H1 (cell line): ENCODE data around the gene LRCH1. TPM values are rescaled to one million over a fixed set of nuclear protein-coding genes. Genes with fewer than 3 reads are reported as not detected.

Experiments
- CTCF ChIA-PET: fragments of 300-600 bp; sonication (Branson Sonifier 250); formaldehyde crosslinking; loops from one replicate; lab custom pipeline; 2021; ENCODE audit not compliant: partially characterized antibody; lab: Charles Lee
- POLR2A ChIA-PET: fragments of 300-600 bp; sonication (Branson Sonifier 250); formaldehyde crosslinking; loops from one replicate; lab custom pipeline; 2021; ENCODE audit warnings: inconsistent platforms; ENCODE audit not compliant: partially characterized antibody; lab: Charles Lee
- DNase-seq, 2 experiments: peaks; one replicate each; pipeline versions ENCODE4 v3.0.0 to v3.0.0-alpha.2; 2010 to 2022; ENCODE audit warnings: low spot score in 2 of 2, low read depth in 1 of 2, mixed read lengths in 1 of 2
- FAIRE-seq: peaks from 2 replicates; lab custom pipeline; 2011; peaks lifted over from hg19 to GRCh38; lab: Jason Lieb, UNC
- H2AFZ ChIP-seq: 2 replicates; pipeline ENCODE4 v1.8.1; 2012; ENCODE audit warnings: low read length, inconsistent platforms
- H2AK5ac ChIP-seq: 2 replicates; pipeline ENCODE4 v1.6.1; 2013; ENCODE audit warnings: low read depth, low read length
- H2BK120ac ChIP-seq: replicated peaks from 2 replicates; pipeline ENCODE3; 2013; ENCODE audit warnings: low read depth, low read length, inconsistent platforms
- H2BK12ac ChIP-seq: 2 replicates; pipeline ENCODE4 v1.6.1; 2013; ENCODE audit warnings: low read depth, low read length
- H2BK15ac ChIP-seq: 2 replicates; pipeline ENCODE4 v1.6.1; 2013; ENCODE audit warnings: low read length
- H2BK20ac ChIP-seq: 2 replicates; pipeline ENCODE4 v1.6.1; 2013; ENCODE audit warnings: low read length
- H2BK5ac ChIP-seq: 2 replicates; pipeline ENCODE4 v1.6.1; 2013; ENCODE audit warnings: low read depth, low read length
- H3K14ac ChIP-seq: 2 replicates; pipeline ENCODE4 v1.6.1; 2013; ENCODE audit warnings: inconsistent platforms; ENCODE audit not compliant: insufficient read length
- H3K18ac ChIP-seq: 2 replicates; pipeline ENCODE4 v1.6.1; 2013; ENCODE audit warnings: low read length; ENCODE audit errors: extremely low read depth
- H3K23ac ChIP-seq: 2 replicates; pipeline ENCODE4 v1.6.1; 2013; ENCODE audit warnings: inconsistent platforms; ENCODE audit not compliant: insufficient read length
- H3K23me2 ChIP-seq: 2 replicates; pipeline ENCODE4 v1.6.1; 2013; ENCODE audit warnings: low read depth, low read length
- H3K27ac ChIP-seq: 2 replicates; pipeline ENCODE4 v1.6.1; 2011; ENCODE audit warnings: low read depth, low read length, inconsistent platforms
- H3K27me3 ChIP-seq, 4 experiments: replicated peaks in 1 of 4; 1 replicate in 1 of 4; 2 replicates in 3 of 4; pipeline versions ENCODE4 v1.6.1 to v1.8.1; 2011 to 2013; ENCODE audit warnings: low read length in 3 of 4, mild to moderate bottlenecking in 3 of 4, inconsistent platforms in 2 of 4, mixed read lengths in 2 of 4, moderate library complexity in 1 of 4; ENCODE audit not compliant: control insufficient read depth in 3 of 4, insufficient read depth in 3 of 4; ENCODE audit errors: extremely low read depth in 1 of 4
- H3K36me3 ChIP-seq, 4 experiments: 2 replicates each; pipeline versions ENCODE4 v1.6.1 to v1.8.1; 2011 to 2013; ENCODE audit warnings: mild to moderate bottlenecking in 4 of 4, low read length in 3 of 4, moderate library complexity in 2 of 4, control low read depth in 1 of 4, inconsistent platforms in 1 of 4; ENCODE audit not compliant: insufficient read depth in 4 of 4, control insufficient read depth in 2 of 4
- H3K4ac ChIP-seq: replicated peaks from 2 replicates; pipeline ENCODE3; 2013; ENCODE audit warnings: low read length, low read depth, mixed read lengths, inconsistent platforms; ENCODE audit not compliant: insufficient read length
- H3K4me1 ChIP-seq, 4 experiments: replicated peaks in 1 of 4; 1 replicate in 1 of 4; 2 replicates in 3 of 4; pipeline versions ENCODE4 v1.6.1 to v1.8.1; 2011 to 2013; ENCODE audit warnings: low read length in 3 of 4, inconsistent platforms in 2 of 4, mixed read lengths in 1 of 4; ENCODE audit not compliant: insufficient read depth in 4 of 4, control insufficient read depth in 3 of 4
- H3K4me2 ChIP-seq, 2 experiments: 2 replicates each; pipeline versions ENCODE4 v1.6.1 to v1.8.1; 2011 to 2013; ENCODE audit warnings: low read depth in 2 of 2, low read length in 2 of 2, control low read depth in 1 of 2, inconsistent platforms in 1 of 2, mild to moderate bottlenecking in 1 of 2; ENCODE audit not compliant: insufficient read depth in 1 of 2
- H3K4me3 ChIP-seq, 4 experiments: fragments of 200-600, 300-600 bp in 1 of 4; sonication (generic), shearing (Covaris generic), sonication (Bioruptor Twin) in 1 of 4; 2 replicates each; pipeline versions ENCODE4 v1.5.1 to v1.8.1; 2011 to 2016; ENCODE audit warnings: low read length in 4 of 4, low read depth in 3 of 4, control low read depth in 2 of 4, inconsistent platforms in 2 of 4, mild to moderate bottlenecking in 2 of 4, mixed read lengths in 1 of 4, moderate library complexity in 1 of 4; ENCODE audit not compliant: insufficient read depth in 2 of 4; ENCODE audit errors: extremely low read depth in 1 of 4
- H3K56ac ChIP-seq: replicated peaks from 2 replicates; pipeline ENCODE3; 2013; ENCODE audit warnings: low read depth, mild to moderate bottlenecking, mixed read lengths, low read length, inconsistent platforms; ENCODE audit not compliant: insufficient read length
- H3K79me1 ChIP-seq: 2 replicates; pipeline ENCODE4 v1.6.1; 2013; ENCODE audit warnings: low read depth, low read length, control low read depth
- H3K79me2 ChIP-seq, 2 experiments: 2 replicates each; pipeline versions ENCODE4 v1.6.1 to v1.8.1; 2012 to 2013; ENCODE audit warnings: low read length in 2 of 2, mild to moderate bottlenecking in 2 of 2, inconsistent platforms in 1 of 2; ENCODE audit not compliant: insufficient read depth in 2 of 2, control insufficient read depth in 1 of 2
- H3K9ac ChIP-seq, 4 experiments: replicated peaks in 1 of 4; 1 replicate in 1 of 4; 2 replicates in 3 of 4; pipeline versions ENCODE4 v1.6.1 to v1.8.1; 2011 to 2013; ENCODE audit warnings: low read depth in 3 of 4, low read length in 3 of 4, control low read depth in 2 of 4, mild to moderate bottlenecking in 2 of 4, moderate library complexity in 2 of 4, inconsistent platforms in 1 of 4; ENCODE audit errors: extremely low read depth in 1 of 4
- H3K9me3 ChIP-seq, 2 experiments: 2 replicates each; pipeline versions ENCODE4 v1.6.1 to v1.8.1; 2012 to 2013; ENCODE audit warnings: mild to moderate bottlenecking in 2 of 2, moderate library complexity in 2 of 2, control low read depth in 1 of 2, inconsistent platforms in 1 of 2, low read depth in 1 of 2, low read length in 1 of 2, mixed read lengths in 1 of 2; ENCODE audit not compliant: insufficient read depth in 2 of 2
- H4K20me1 ChIP-seq, 2 experiments: replicated peaks in 1 of 2; 2 replicates each; pipeline versions ENCODE3 to v1.8.1; 2011 to 2013; ENCODE audit warnings: inconsistent platforms in 2 of 2, low read length in 2 of 2, mild to moderate bottlenecking in 1 of 2; ENCODE audit not compliant: insufficient read depth in 2 of 2, control insufficient read depth in 1 of 2
- H4K5ac ChIP-seq: 2 replicates; pipeline ENCODE4 v1.6.1; 2013; ENCODE audit warnings: low read length, low read depth, mixed read lengths, inconsistent platforms; ENCODE audit not compliant: insufficient read length
- H4K8ac ChIP-seq: 2 replicates; pipeline ENCODE4 v1.8.0; 2013; ENCODE audit warnings: mild to moderate bottlenecking, moderate library complexity, low read length, inconsistent platforms; ENCODE audit not compliant: insufficient read depth; ENCODE audit errors: extremely low read depth
- H4K91ac ChIP-seq: replicated peaks from 2 replicates; pipeline ENCODE3; 2013; ENCODE audit warnings: low read length, mixed read lengths, inconsistent platforms; ENCODE audit not compliant: insufficient read length
- POLR2AphosphoS5 ChIP-seq: IDR thresholded peaks from 2 replicates; pipeline ENCODE4 v1.6.1; 2011; ENCODE audit warnings: low read depth, low read length
- SIN3A ChIP-seq, 2 experiments: IDR thresholded peaks in 1 of 2; conservative IDR thresholded peaks in 1 of 2; 2 replicates each; pipeline ENCODE4 v1.6.1; 2011 to 2012; ENCODE audit warnings: low read length in 2 of 2, improper control_type of control experiment in 1 of 2, low read depth in 1 of 2, mild to moderate bottlenecking in 1 of 2
- TAF1 ChIP-seq: IDR thresholded peaks from 2 replicates; pipeline ENCODE4 v1.6.1; 2011; ENCODE audit warnings: mild to moderate bottlenecking, low read depth, low read length
- WGBS, 2 experiments: shearing (Covaris generic) in 1 of 2; methylation state at CpG; one replicate each; pipeline versions ENCODE4 v1.1.6 to v1.1.7; 2013 to 2015; ENCODE audit warnings: low lambda C conversion rate in 2 of 2, mixed read lengths in 2 of 2, inconsistent platforms in 1 of 2, low coverage in 1 of 2, missing lambda C conversion rate in 1 of 2; ENCODE audit not compliant: insufficient replicate concordance in 2 of 2, insufficient coverage in 1 of 2, insufficient read length in 1 of 2; ENCODE audit errors: extremely low coverage in 1 of 2, missing lambda C conversion rate in 1 of 2; 5-methylcytosine and 5-hydroxymethylcytosine counted together
- polyA plus RNA-seq, 7 experiments: library from polyadenylated mRNA; depleted of rRNA in 3 of 7; stranded (reverse) in 5 of 7; unstranded in 2 of 7; fragments of >200 nt in 5 of 7; fragments of 200-250 nt in 2 of 7; gene quantifications; 1 replicate in 5 of 7; 2 replicates in 1 of 7; 4 replicates in 1 of 7; pipeline versions ENCODE4 v1.2.1 to v1.2.3, GENCODE V29; 2011 to 2013; ENCODE audit warnings: missing spikeins in 2 of 7, mixed read lengths in 2 of 7
- total RNA-seq: library from RNA; stranded (reverse); fragmentation: NEBNext Ultra II Directional; extraction: Animal tissue kit (Norgen Biotek cat#: 25700); gene quantifications from 2 replicates; pipeline ENCODE4 v1.2.1, GENCODE V29; 2021
- TF ChIP-seq, protein P1 (sequence below): IDR thresholded peaks from 2 replicates; pipeline ENCODE4 v1.6.1; 2012; ENCODE audit warnings: inconsistent platforms

Gene LRCH1
- total and polyA plus RNA-seq, 2 of the 8 experiments (the other 6 are each of a cell fraction or from before 2014, with no cell fraction given): 3.0 to 10.1 TPM

DNA sequence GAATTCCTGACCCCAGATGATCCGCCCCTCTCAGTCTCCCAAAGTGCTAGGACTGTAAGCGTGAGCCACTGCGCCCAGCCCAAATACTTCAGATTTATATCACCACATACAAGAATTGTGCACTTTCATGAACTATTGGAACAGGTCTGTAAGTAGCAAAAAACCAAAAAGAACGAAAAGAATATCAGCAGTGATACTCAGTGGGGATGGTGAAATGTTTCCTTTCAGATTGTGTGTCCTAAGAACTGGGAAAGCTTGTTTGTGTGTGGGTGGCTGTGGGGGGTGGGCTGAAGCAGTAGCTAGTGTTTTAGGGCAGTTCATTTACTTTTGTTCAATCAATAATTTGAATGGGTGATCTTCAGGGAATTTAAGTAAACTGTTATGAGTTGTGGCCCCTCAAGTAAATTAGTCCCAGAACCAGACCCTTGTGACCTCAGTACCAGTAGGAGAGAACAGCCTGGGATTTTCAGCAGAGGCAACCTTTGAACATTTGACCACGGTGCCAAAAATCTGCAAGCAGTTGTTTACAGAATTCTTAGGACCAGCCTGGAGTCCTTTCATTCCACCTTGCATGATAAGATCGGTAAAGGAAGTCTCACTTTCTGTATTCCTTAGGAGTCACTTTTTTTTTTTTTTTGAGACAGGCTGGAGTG, 106.6 kb downstream of the LRCH1 start:
- FAIRE-seq: no peak
- 90% methylated on average over 6 of the region's 6 CpGs; no CpG with 5 or more reads in 1 of the 2 experiments for WGBS, 2 experiments
- DNase-seq: no peak
- Histone ChIP-seq H3K4me1 (peaks cover 0 to 14% (median 5%) of the 10 kb centered on the region in 4 experiments; a peak in 5 of 7 replicates), H3K27me3 (no peaks in the 10 kb centered on the region), H3K56ac (no peak overlapping the region), H3K4ac (no peak overlapping the region), H3K79me2 (peaks cover 0 to 15% of the 10 kb centered on the region in 2 experiments; a peak in 2 of 4 replicates), H3K4me3 (no peak overlapping the region), H4K20me1 (no peaks in the 10 kb centered on the region), H3K23ac (no peak overlapping the region), H4K8ac (no peak overlapping the region), H3K14ac (no peak overlapping the region), H4K91ac (no peak overlapping the region), H3K27ac (no peak overlapping the region), H3K36me3 (no peaks in the 10 kb centered on the region), H2AK5ac (no peak overlapping the region), H2AFZ (no peak overlapping the region), H4K5ac (no peak overlapping the region), H2BK20ac (no peak overlapping the region), H3K4me2 (no peak overlapping the region), H3K9ac (no peak overlapping the region), H2BK15ac (no peak overlapping the region), H2BK5ac (no peak overlapping the region), H3K18ac (no peak overlapping the region), H3K9me3 (no peaks in the 10 kb centered on the region), H2BK120ac (no peak overlapping the region), H3K23me2 (no peaks in the 10 kb centered on the region; the same call in 1 of the 2 replicates), H2BK12ac (no peak overlapping the region), H3K79me1 (no peaks in the 10 kb centered on the region)
- CTCF ChIA-PET: interaction anchor here (0.9 to 1.0 kb wide), 2 partner anchors 10 to 22 kb away, joined by 3 read pairs; no protein-coding TSS in a partner anchor
- POLR2A ChIA-PET: no interaction called here
- no peak for TF ChIP-seq POLR2AphosphoS5
- TF ChIP-seq, protein P1, sequence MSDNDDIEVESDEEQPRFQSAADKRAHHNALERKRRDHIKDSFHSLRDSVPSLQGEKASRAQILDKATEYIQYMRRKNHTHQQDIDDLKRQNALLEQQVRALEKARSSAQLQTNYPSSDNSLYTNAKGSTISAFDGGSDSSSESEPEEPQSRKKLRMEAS: no peak
- TF ChIP-seq SIN3A (conservative IDR thresholded peaks at IDR 0.05 in 1 of 2, IDR thresholded peaks at IDR 0.05 in 1 of 2; ENCODE audit: low read depth in 1 of 2, low read length in 2 of 2): no peak
- no peak for TF ChIP-seq TAF1
